T-helper 9 cell (primary cell): ENCODE results near the gene RUFY1.

Experiments
- DNase-seq: peaks from one replicate; pipeline ENCODE4 v3.0.0-alpha.2; 2020

The RUFY1 gene

GRCh38 chr5:179605026-179605833, 54.9 kb downstream of the RUFY1 start:
- no peak for DNase-seq

- no peak for DNase-seq
Observed at GRCh38 chr5:179606071-179606909, 55.9 kb downstream of the RUFY1 start.

- DNase-seq = no peak
Observed at GRCh38 chr5:179606910-179607159, 56.5 kb downstream of the RUFY1 start.

GRCh38 chr5:179607160-179607931, 57.0 kb downstream of the RUFY1 start:
- DNase-seq = no peak

- DNase-seq = peak; percentile 30
Observed at GRCh38 chr5:179608131-179608581, 57.8 kb downstream of the RUFY1 start.

GRCh38 chr5:179609834-179610108, 59.4 kb downstream of the RUFY1 start:
- no peak for DNase-seq

- DNase-seq = no peak
Observed at GRCh38 chr5:179610109-179610902, 60.0 kb downstream of the RUFY1 start.

- no peak for DNase-seq
Observed at GRCh38 chr5:179610903-179611265, 60.5 kb downstream of the RUFY1 start.

GRCh38 chr5:179612577-179613459, 62.5 kb downstream of the RUFY1 start:
- no peak for DNase-seq

- DNase-seq = peak; percentile 15
Observed at GRCh38 chr5:179613460-179614071, 63.2 kb downstream of the RUFY1 start.

- no peak for DNase-seq
Observed at GRCh38 chr5:179614745-179615144, 64.4 kb downstream of the RUFY1 start.

GRCh38 chr5:179615203-179615602, 64.8 kb downstream of the RUFY1 start:
- DNase-seq = no peak

- DNase-seq = no peak
Observed at GRCh38 chr5:179616002-179616594, 65.7 kb downstream of the RUFY1 start.

- DNase-seq = no peak
Observed at GRCh38 chr5:179617930-179618329, 67.6 kb downstream of the RUFY1 start.

GRCh38 chr5:179618923-179619554, 68.7 kb downstream of the RUFY1 start:
- DNase-seq = no peak

- DNase-seq = no peak
Observed at GRCh38 chr5:179619776-179620175, 69.4 kb downstream of the RUFY1 start.

GRCh38 chr5:179620293-179620692, 69.9 kb downstream of the RUFY1 start:
- no peak for DNase-seq

- no peak for DNase-seq
Observed at GRCh38 chr5:179620703-179621350, 70.5 kb downstream of the RUFY1 start.

- no peak for DNase-seq
Observed at GRCh38 chr5:179621551-179622214, 71.3 kb downstream of the RUFY1 start.
